ENCODE measurements around the gene FOXL1. TPM values are rescaled to one million over a fixed set of nuclear protein-coding genes. Genes with fewer than 3 reads are reported as not detected.

The FOXL1 gene
- total and polyA plus RNA-seq, 2 of the 13 experiments (the other 11 are each of a cell fraction or from before 2014, with no cell fraction given) = not detected

DNA sequence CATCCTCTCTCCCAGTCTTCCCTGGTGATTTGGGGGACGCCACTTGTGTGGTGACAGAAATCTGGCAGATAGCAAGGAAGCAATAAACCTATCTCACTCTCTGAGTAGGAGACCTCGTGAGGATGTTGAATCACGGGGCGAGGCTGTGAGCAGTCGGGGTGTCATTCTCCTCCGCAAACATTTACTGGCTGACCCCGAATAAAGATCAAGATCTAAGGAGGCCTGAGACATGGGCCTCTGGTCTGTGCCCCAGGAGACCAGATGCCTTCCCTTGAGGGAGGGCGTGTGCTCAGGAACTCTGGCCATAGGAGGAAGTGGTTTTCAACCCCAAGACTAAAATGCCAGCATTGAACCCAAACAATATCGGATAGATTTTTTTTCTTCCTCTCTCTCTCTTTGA is 53.1 kb downstream of the FOXL1 start (continued):
- TF ChIP-seq, protein P1, sequence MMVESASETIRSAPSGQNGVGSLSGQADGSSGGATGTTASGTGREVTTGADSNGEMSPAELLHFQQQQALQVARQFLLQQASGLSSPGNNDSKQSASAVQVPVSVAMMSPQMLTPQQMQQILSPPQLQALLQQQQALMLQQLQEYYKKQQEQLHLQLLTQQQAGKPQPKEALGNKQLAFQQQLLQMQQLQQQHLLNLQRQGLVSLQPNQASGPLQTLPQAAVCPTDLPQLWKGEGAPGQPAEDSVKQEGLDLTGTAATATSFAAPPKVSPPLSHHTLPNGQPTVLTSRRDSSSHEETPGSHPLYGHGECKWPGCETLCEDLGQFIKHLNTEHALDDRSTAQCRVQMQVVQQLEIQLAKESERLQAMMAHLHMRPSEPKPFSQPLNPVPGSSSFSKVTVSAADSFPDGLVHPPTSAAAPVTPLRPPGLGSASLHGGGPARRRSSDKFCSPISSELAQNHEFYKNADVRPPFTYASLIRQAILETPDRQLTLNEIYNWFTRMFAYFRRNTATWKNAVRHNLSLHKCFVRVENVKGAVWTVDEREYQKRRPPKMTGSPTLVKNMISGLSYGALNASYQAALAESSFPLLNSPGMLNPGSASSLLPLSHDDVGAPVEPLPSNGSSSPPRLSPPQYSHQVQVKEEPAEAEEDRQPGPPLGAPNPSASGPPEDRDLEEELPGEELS (CRISPR knock-in tag; IDR thresholded peaks at IDR 0.05) = no peak
- no peak for TF ChIP-seq KLF12 (CRISPR knock-in tag; IDR thresholded peaks at IDR 0.05; ENCODE audit: borderline replicate concordance)
- no peak for TF ChIP-seq ZNF329 (CRISPR knock-in tag; IDR thresholded peaks at IDR 0.05; ENCODE audit: low read depth)
- no peak for TF ChIP-seq ARID2 (CRISPR knock-in tag; IDR thresholded peaks at IDR 0.05; ENCODE audit: borderline replicate concordance)
- no peak for TF ChIP-seq ZNF883 (CRISPR knock-in tag; IDR thresholded peaks at IDR 0.05; ENCODE audit: not compliant biosample characterization)
- TF ChIP-seq ZNF556 (CRISPR knock-in tag; IDR thresholded peaks at IDR 0.05; ENCODE audit: borderline replicate concordance) = no peak
- TF ChIP-seq ZFP37 (CRISPR knock-in tag; IDR thresholded peaks at IDR 0.05; ENCODE audit: borderline replicate concordance) = no peak
- no peak for TF ChIP-seq ZUFSP (CRISPR knock-in tag; IDR thresholded peaks at IDR 0.05; ENCODE audit: borderline replicate concordance)
- TF ChIP-seq GTF2F1 (IDR thresholded peaks at IDR 0.05; ENCODE audit: low read length) = no peak

Other genes with a start within 250 kb of the FOXL1 start
- not detected in 2 replicates for gene FOXF1, start 68.0 kb upstream of the FOXL1 start, total RNA-seq (2016; rRNA removed; fragmentation: Illumina TruSeq; extraction: Trizol)
- gene FOXF1, start 68.0 kb upstream of the FOXL1 start, polyA plus RNA-seq (2011; rRNA removed) = not detected in 2 replicates
- 8.9 and 16.3 TPM in 2 replicates for gene MTHFSD, start 23.3 kb upstream of the FOXL1 start, total RNA-seq (2016; rRNA removed; fragmentation: Illumina TruSeq; extraction: Trizol)
- 14.2 and 15.8 TPM in 2 replicates for gene MTHFSD, start 23.3 kb upstream of the FOXL1 start, polyA plus RNA-seq (2011; rRNA removed)
- gene FOXC2, start 11.7 kb upstream of the FOXL1 start, total RNA-seq (2016; rRNA removed; fragmentation: Illumina TruSeq; extraction: Trizol) = not detected in 2 replicates
- 0.05 TPM in 1 of 2 replicates, not detected in the other for gene FOXC2, start 11.7 kb upstream of the FOXL1 start, polyA plus RNA-seq (2011; rRNA removed)